ENCODE results near the gene ITIH4.
A peak's percentile ranks its signal among the peaks of the same experiment; 100 is the strongest.

Gene ITIH4

DNA sequence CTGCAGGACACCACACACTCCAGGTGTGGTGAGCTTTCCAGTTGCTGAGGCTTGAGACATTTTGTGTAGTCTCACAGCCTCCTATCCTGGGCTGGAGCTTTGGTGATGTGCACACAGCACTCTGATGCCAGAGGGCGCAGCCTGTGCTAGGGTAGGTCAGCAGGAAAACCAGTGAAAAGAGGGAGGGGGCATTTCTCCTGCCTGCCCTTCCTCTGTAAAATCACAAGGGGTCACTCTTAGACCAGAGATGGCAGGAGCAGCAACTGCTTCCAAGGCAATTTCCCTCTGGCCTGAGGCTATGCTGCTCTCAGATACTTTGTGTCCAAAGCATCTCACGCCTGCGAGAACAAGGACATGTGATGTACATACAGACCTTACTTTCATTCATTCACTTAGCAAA is 20.9 kb upstream of the ITIH4 start:
- H3K4me3 ChIP-seq (ENCODE audit: low read depth, low read length): no peak overlapping the region
- DNase-seq (ENCODE audit: low read depth): peak; percentile 69
- TF ChIP-seq, protein P1, sequence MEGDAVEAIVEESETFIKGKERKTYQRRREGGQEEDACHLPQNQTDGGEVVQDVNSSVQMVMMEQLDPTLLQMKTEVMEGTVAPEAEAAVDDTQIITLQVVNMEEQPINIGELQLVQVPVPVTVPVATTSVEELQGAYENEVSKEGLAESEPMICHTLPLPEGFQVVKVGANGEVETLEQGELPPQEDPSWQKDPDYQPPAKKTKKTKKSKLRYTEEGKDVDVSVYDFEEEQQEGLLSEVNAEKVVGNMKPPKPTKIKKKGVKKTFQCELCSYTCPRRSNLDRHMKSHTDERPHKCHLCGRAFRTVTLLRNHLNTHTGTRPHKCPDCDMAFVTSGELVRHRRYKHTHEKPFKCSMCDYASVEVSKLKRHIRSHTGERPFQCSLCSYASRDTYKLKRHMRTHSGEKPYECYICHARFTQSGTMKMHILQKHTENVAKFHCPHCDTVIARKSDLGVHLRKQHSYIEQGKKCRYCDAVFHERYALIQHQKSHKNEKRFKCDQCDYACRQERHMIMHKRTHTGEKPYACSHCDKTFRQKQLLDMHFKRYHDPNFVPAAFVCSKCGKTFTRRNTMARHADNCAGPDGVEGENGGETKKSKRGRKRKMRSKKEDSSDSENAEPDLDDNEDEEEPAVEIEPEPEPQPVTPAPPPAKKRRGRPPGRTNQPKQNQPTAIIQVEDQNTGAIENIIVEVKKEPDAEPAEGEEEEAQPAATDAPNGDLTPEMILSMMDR (conservative IDR thresholded peaks at IDR 0.05; ENCODE audit: low read depth, low read length): peak; percentile 72

DNA sequence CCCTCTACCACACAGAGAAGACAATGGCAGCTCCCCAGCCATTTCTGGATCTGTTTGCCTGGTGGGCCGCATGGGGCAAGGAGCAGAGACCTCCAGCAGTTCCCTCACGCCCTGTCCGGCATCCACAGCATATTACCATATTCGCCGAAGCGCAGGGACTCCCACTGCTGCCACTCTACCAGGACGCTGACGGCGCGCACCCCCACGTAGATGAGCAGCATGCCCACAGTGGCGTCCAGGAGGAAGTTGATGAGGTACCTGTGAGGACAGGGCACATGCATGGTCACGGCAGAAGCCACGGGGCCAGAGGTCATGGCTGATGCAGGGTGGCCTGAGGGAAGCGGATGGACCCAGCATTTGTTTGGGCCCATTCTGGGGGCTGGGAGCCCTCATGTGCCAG is 19.2 kb upstream of the ITIH4 start:
- no peak overlapping the region for H3K4me3 ChIP-seq (ENCODE audit: low read depth, low read length)
- TF ChIP-seq, protein P1 (conservative IDR thresholded peaks at IDR 0.05; ENCODE audit: low read depth, low read length): no peak
- DNase-seq (ENCODE audit: low read depth): no peak

DNA sequence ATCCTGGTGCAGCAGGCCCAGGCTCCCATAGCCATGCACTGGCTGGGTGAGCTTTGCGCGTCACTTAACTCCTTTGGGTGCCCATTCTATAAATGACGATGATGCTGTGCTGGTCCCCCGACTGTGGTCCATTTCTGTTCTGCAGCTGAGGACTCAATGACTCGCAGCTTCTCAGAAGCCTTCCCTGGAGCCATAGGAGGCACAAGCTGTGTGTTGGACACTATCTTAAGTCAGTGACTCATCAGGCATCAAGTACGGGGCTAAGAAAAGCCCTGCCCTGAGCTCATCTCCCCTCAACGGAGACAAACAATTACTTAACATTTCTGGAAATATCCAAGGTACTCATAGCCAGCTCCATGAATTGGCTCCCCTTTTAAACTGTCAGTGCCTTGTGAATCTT is 18.1 kb upstream of the ITIH4 start:
- peak; percentile 91 for DNase-seq (ENCODE audit: low read depth)
- TF ChIP-seq, protein P1 (conservative IDR thresholded peaks at IDR 0.05; ENCODE audit: low read depth, low read length): no peak
- no peak overlapping the region for H3K4me3 ChIP-seq (ENCODE audit: low read depth, low read length)

DNA sequence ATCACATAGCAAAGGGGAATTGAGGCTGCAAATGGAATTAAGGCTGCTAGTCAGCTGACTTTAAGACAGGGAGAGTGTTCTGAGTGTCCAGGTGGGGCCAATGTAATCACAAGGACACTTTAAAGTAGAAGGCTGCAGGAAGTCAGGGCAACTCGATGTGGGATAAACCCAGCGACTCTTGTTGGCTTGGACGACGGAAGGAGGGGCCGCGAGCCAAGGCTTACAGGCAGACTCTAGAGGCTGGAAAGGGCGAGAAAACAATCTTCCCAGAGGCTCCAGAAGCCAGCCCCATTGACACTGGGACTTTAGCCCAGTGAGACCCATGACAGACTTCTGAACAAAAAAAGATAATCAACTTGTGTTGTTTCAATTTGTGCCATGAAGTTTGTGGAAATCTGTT is 17.3 kb upstream of the ITIH4 start:
- H3K4me3 ChIP-seq (ENCODE audit: low read depth, low read length): no peak overlapping the region
- TF ChIP-seq, protein P1 (conservative IDR thresholded peaks at IDR 0.05; ENCODE audit: low read depth, low read length): no peak
- no peak for DNase-seq (ENCODE audit: low read depth)

DNA sequence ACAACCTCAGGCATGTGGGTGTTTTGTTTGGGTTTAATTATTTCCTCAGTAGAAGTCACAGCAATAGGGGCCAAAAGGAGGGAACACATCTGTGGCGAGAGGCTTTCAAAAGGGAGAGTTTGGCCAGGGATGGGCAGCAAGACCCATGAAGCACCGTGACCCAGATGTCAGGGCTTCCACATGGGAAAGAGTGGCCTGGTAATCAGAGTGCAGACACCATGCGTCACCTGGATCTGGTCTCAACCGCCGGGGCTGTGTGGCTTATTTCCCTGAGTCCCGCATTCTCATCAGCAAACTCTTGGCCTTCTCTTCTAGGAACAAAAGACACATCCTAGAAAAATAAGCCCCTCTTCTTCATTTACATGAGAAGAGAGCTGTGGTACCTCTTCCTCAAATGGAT is 16.8 kb upstream of the ITIH4 start:
- TF ChIP-seq, protein P1 (conservative IDR thresholded peaks at IDR 0.05; ENCODE audit: low read depth, low read length): no peak

DNA sequence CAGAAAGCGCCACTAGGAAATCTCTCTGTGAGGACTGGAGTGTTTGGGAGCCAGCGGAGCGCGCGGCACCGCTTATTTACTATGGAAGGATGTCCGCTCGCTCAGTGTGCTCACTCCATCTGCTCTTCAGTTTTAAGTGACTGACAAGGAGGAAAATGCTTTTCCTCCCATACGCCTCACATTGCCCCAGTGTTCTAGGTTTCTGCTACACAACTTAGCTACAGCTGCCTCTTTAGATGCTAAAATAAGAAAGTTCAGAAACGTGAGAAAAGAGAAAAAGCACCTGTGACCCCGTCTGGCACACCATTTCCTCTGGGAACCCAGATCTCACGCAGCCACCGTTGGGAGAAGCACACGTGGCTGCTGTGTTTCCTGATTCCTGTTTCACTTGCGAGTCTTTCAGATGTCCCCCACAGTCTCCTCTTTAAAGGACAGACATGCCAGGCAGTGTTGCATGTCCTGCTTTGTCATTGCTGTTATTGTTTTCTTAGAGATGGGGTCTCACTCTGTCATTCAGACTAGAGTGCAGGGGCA is 16.0 kb upstream of the ITIH4 start:
- no peak overlapping the region for H3K4me3 ChIP-seq (ENCODE audit: low read depth, low read length)
- TF ChIP-seq, protein P1 (conservative IDR thresholded peaks at IDR 0.05; ENCODE audit: low read depth, low read length): no peak
- no peak for DNase-seq (ENCODE audit: low read depth)

More for the DNA sequence above, 16.8 kb upstream of the ITIH4 start:
- no peak overlapping the region for H3K4me3 ChIP-seq (ENCODE audit: low read depth, low read length)
- DNase-seq (ENCODE audit: low read depth): no peak

DNA sequence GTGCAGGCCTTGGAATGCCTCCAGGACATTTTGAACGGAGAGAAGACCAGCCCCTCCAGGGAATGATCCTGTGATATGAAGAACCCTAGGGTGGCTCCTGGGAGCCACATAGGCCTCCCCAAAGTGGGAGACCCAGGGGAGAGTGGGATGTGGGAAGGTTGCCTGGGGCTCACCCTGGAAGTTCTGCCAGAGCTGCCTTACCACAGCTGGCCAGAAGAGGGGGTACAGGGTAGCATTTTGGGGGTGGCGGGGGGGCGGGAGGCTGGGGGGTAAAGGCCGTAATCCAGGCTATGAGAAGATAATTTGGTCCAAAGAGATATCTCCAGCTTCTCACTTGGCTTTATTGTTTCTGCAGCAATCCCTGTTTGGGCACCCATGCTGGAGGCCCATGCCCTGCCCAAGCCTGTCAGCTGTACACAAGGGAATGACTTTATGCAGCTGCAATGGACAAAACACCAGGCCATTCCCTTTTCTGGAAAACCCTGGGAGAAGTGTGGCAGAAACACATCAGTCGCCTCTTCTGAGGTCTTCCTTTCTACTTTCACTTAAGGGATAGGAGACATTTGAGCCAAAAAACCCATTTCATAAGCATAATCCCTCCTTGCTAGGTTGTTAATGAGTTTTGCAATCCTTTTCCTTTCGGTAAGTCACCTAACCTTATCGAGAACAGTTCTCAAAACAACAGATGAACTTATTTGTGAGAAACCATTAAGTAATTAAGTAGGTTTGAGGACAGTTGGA is 15.4 kb upstream of the ITIH4 start:
- TF ChIP-seq, protein P1 (conservative IDR thresholded peaks at IDR 0.05; ENCODE audit: low read depth, low read length): peak; percentile 51
- no peak overlapping the region for H3K4me3 ChIP-seq (ENCODE audit: low read depth, low read length)
- DNase-seq (ENCODE audit: low read depth): no peak
